GM23338 (cell line): ENCODE measurements around the gene ACTR1A. TPM values are rescaled to one million over a fixed set of nuclear protein-coding genes. Genes with fewer than 3 reads are reported as not detected.

Source experiments
- ATAC-seq: fragments of 200-7000 bp; cut with Tn5 transposase; 3 replicates; pipeline ENCODE4 v1.9.1; 2020
- DNase-seq: peaks from one replicate; pipeline ENCODE4 v3.0.0-alpha.2; 2015; ENCODE audit warnings: low spot score
- H2AFZ ChIP-seq: fragments of 200-600 bp; sonication (generic); 2 replicates; pipeline ENCODE4 v1.8.0; 2016; ENCODE audit warnings: antibody characterized with exemption, mild to moderate bottlenecking, moderate library complexity
- H3F3A ChIP-seq: fragments of 200-600 bp; sonication (generic); replicated peaks from 2 replicates; pipeline ENCODE4 v1.8.0; 2017; ENCODE audit warnings: antibody characterized with exemption, mixed run types, low read depth
- H3K27ac ChIP-seq: fragments of 200-600 bp; sonication (generic); 2 replicates; pipeline ENCODE4 v1.6.1; 2016; ENCODE audit warnings: low read depth
- H3K27me3 ChIP-seq: fragments of 200-600 bp; sonication (generic); 2 replicates; pipeline ENCODE4 v1.8.0; 2016; ENCODE audit warnings: mild to moderate bottlenecking, mixed run types, moderate library complexity; ENCODE audit not compliant: insufficient read depth
- H3K36me3 ChIP-seq: fragments of 200-600 bp; sonication (generic); 2 replicates; pipeline ENCODE4 v1.8.0; 2016; ENCODE audit warnings: mild to moderate bottlenecking; ENCODE audit not compliant: insufficient read depth
- H3K4me1 ChIP-seq: fragments of 200-600 bp; sonication (generic); 2 replicates; pipeline ENCODE4 v1.8.0; 2016; ENCODE audit warnings: mild to moderate bottlenecking, moderate library complexity; ENCODE audit not compliant: insufficient read depth
- H3K4me2 ChIP-seq: fragments of 200-600 bp; sonication (generic); 2 replicates; pipeline ENCODE4 v1.7.1; 2017; ENCODE audit warnings: mixed run types
- H3K4me3 ChIP-seq: fragments of 200-600 bp; sonication (generic); 2 replicates; pipeline ENCODE4 v1.6.1; 2016; ENCODE audit warnings: mixed run types
- H3K79me2 ChIP-seq: fragments of 200-600 bp; sonication (generic); replicated peaks from 2 replicates; pipeline ENCODE4 v1.8.0; 2017; ENCODE audit warnings: mild to moderate bottlenecking; ENCODE audit not compliant: insufficient read depth
- H3K9me2 ChIP-seq: fragments of 200-600 bp; sonication (generic); 2 replicates; pipeline ENCODE4 v1.8.0; 2017; ENCODE audit not compliant: insufficient read depth
- H4K20me1 ChIP-seq: fragments of 200-600 bp; sonication (generic); replicated peaks from 2 replicates; pipeline ENCODE4 v1.8.0; 2017; ENCODE audit warnings: mild to moderate bottlenecking; ENCODE audit not compliant: insufficient read depth
- H3K27ac Mint-ChIP-seq: 2 replicates; pipeline ENCODE4 v1.8.0; 2020; ENCODE audit warnings: inconsistent platforms, mild to moderate bottlenecking, moderate library complexity, mixed read lengths
- H3K27me3 Mint-ChIP-seq: 3 replicates; pipeline ENCODE4 v1.8.0; 2022; ENCODE audit warnings: low read depth, mild to moderate bottlenecking, moderate library complexity, mixed read lengths, inconsistent platforms; ENCODE audit not compliant: insufficient read depth, poor library complexity
- H3K36me3 Mint-ChIP-seq: 3 replicates; pipeline ENCODE4 v1.8.0; 2021; ENCODE audit warnings: low read depth, mild to moderate bottlenecking, inconsistent platforms, moderate library complexity, mixed read lengths
- H3K4me1 Mint-ChIP-seq: 3 replicates; pipeline ENCODE4 v1.8.0; 2020; ENCODE audit warnings: mild to moderate bottlenecking, inconsistent platforms, mixed read lengths
- H3K4me3 Mint-ChIP-seq: 3 replicates; pipeline ENCODE4 v1.8.0; 2021; ENCODE audit warnings: moderate library complexity, mild to moderate bottlenecking, inconsistent platforms, mixed read lengths
- H3K9me3 Mint-ChIP-seq: 3 replicates; pipeline ENCODE4 v1.8.0; 2020; ENCODE audit warnings: moderate library complexity, mild to moderate bottlenecking, inconsistent platforms, mixed read lengths
- CREB1 ChIP-seq: fragments of 250-450 bp; sonication (Bioruptor Pico); IDR thresholded peaks from 2 replicates; pipeline ENCODE4 v1.5.0; 2020; ENCODE audit warnings: low read depth, mild to moderate bottlenecking, moderate library complexity
- EZH2 ChIP-seq: fragments of 200-600 bp; sonication (generic); IDR thresholded peaks from one replicate; pipeline ENCODE4 v1.8.0; 2017; ENCODE audit warnings: antibody characterized with exemption, mild to moderate bottlenecking, low read depth; ENCODE audit not compliant: unreplicated experiment
- EZH2phosphoT487 ChIP-seq: fragments of 200-600 bp; sonication (generic); IDR thresholded peaks from one replicate; pipeline ENCODE4 v1.8.1; 2018; ENCODE audit warnings: antibody characterized with exemption; ENCODE audit not compliant: unreplicated experiment
- JUNB ChIP-seq: IDR thresholded peaks from one replicate; pipeline ENCODE4 v1.6.1; 2016; ENCODE audit warnings: antibody characterized with exemption; ENCODE audit not compliant: unreplicated experiment
- NANOG ChIP-seq: IDR thresholded peaks from 2 replicates; pipeline ENCODE4 v1.6.1; 2016; ENCODE audit warnings: antibody characterized with exemption, borderline replicate concordance
- POLR2AphosphoS5 ChIP-seq: IDR thresholded peaks from 2 replicates; pipeline ENCODE4 v1.6.1; 2016; ENCODE audit warnings: antibody characterized with exemption, low read depth
- STAT1 ChIP-seq: IDR thresholded peaks from one replicate; pipeline ENCODE4 v1.6.1; 2016; ENCODE audit warnings: antibody characterized with exemption; ENCODE audit not compliant: unreplicated experiment
- ZNF114 ChIP-seq: fragments of 250-450 bp; sonication (Bioruptor Pico); IDR thresholded peaks from 2 replicates; pipeline ENCODE4 v1.5.0; 2020; ENCODE audit warnings: mild to moderate bottlenecking, moderate library complexity
- ZNF331 ChIP-seq: fragments of 250-450 bp; sonication (Bioruptor Pico); IDR thresholded peaks from 2 replicates; pipeline ENCODE4 v1.5.0; 2020; ENCODE audit warnings: low read depth, mild to moderate bottlenecking, moderate library complexity
- polyA plus RNA-seq: library from polyadenylated mRNA; unstranded; fragments of >200 nt; fragmentation: Nextera tagmentation; extraction: Ambion mirVana; gene quantifications from 2 replicates; pipeline ENCODE4 v1.2.1, GENCODE V29; 2016
- total RNA-seq: library from RNA; depleted of rRNA; stranded (reverse); fragments of >200 nt; shearing (Covaris generic); gene quantifications from 2 replicates; pipeline ENCODE4 v1.2.3, GENCODE V29; 2014
- TF ChIP-seq, protein P1 (sequence below): fragments of 250-450 bp; sonication (Bioruptor Pico); IDR thresholded peaks from 2 replicates; pipeline ENCODE4 v1.5.0; 2020; ENCODE audit warnings: mild to moderate bottlenecking, moderate library complexity
- TF ChIP-seq, protein P2 (sequence below): IDR thresholded peaks from one replicate; pipeline ENCODE4 v1.6.1; 2018; ENCODE audit warnings: antibody characterized with exemption; ENCODE audit not compliant: unreplicated experiment
- TF ChIP-seq, protein P3 (sequence below), 2 experiments: fragments of 200-600 bp in 1 of 2; sonication (generic) in 1 of 2; conservative IDR thresholded peaks; 2 replicates each; pipeline versions ENCODE4 v1.5.1 to v1.6.1; 2016 to 2017; ENCODE audit warnings: antibody characterized with exemption in 2 of 2, low read depth in 2 of 2, mild to moderate bottlenecking in 2 of 2, moderate library complexity in 1 of 2
- TF ChIP-seq, protein P4 (sequence below): IDR thresholded peaks from 2 replicates; pipeline ENCODE4 v1.6.1; 2016; ENCODE audit warnings: antibody characterized with exemption

The ACTR1A gene
- total and polyA plus RNA-seq, 2 experiments from 2014 or later: 39.4 to 101 TPM

DNA sequence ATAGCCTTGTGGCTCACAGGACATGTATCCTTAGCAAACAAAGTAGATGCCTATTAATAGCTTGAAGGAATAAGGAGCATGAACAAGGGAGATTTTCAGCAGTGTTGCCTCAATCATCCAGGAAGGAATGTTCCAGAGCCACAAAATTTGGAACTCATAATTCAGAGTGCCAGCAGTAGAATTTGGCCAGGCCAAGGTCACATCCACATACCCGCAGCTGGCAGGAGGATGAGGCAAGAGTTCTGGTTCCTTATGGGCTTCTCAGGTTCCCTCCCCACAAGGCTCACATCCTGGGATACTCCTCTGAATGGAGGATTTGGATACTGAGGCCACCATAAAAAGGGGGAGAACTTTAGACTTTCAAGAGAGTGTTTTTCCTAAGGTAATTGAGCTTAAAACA lies 47.0 kb upstream of the ACTR1A start:
- Mint-ChIP-seq H3K27me3 (no peaks in the 10 kb centered on the region), H3K27ac (no peak overlapping the region), H3K4me1 (no peaks in the 10 kb centered on the region; the same call in 2 of the 3 replicates), H3K4me3 (no peak overlapping the region), H3K36me3 (peaks cover 10% of the 10 kb centered on the region; the same call in 2 of the 3 replicates), H3K9me3 (no peaks in the 10 kb centered on the region)
- ATAC-seq (no peak), DNase-seq (no peak)
- no peak overlapping the region for H2AFZ ChIP-seq
- TF ChIP-seq, protein P1, sequence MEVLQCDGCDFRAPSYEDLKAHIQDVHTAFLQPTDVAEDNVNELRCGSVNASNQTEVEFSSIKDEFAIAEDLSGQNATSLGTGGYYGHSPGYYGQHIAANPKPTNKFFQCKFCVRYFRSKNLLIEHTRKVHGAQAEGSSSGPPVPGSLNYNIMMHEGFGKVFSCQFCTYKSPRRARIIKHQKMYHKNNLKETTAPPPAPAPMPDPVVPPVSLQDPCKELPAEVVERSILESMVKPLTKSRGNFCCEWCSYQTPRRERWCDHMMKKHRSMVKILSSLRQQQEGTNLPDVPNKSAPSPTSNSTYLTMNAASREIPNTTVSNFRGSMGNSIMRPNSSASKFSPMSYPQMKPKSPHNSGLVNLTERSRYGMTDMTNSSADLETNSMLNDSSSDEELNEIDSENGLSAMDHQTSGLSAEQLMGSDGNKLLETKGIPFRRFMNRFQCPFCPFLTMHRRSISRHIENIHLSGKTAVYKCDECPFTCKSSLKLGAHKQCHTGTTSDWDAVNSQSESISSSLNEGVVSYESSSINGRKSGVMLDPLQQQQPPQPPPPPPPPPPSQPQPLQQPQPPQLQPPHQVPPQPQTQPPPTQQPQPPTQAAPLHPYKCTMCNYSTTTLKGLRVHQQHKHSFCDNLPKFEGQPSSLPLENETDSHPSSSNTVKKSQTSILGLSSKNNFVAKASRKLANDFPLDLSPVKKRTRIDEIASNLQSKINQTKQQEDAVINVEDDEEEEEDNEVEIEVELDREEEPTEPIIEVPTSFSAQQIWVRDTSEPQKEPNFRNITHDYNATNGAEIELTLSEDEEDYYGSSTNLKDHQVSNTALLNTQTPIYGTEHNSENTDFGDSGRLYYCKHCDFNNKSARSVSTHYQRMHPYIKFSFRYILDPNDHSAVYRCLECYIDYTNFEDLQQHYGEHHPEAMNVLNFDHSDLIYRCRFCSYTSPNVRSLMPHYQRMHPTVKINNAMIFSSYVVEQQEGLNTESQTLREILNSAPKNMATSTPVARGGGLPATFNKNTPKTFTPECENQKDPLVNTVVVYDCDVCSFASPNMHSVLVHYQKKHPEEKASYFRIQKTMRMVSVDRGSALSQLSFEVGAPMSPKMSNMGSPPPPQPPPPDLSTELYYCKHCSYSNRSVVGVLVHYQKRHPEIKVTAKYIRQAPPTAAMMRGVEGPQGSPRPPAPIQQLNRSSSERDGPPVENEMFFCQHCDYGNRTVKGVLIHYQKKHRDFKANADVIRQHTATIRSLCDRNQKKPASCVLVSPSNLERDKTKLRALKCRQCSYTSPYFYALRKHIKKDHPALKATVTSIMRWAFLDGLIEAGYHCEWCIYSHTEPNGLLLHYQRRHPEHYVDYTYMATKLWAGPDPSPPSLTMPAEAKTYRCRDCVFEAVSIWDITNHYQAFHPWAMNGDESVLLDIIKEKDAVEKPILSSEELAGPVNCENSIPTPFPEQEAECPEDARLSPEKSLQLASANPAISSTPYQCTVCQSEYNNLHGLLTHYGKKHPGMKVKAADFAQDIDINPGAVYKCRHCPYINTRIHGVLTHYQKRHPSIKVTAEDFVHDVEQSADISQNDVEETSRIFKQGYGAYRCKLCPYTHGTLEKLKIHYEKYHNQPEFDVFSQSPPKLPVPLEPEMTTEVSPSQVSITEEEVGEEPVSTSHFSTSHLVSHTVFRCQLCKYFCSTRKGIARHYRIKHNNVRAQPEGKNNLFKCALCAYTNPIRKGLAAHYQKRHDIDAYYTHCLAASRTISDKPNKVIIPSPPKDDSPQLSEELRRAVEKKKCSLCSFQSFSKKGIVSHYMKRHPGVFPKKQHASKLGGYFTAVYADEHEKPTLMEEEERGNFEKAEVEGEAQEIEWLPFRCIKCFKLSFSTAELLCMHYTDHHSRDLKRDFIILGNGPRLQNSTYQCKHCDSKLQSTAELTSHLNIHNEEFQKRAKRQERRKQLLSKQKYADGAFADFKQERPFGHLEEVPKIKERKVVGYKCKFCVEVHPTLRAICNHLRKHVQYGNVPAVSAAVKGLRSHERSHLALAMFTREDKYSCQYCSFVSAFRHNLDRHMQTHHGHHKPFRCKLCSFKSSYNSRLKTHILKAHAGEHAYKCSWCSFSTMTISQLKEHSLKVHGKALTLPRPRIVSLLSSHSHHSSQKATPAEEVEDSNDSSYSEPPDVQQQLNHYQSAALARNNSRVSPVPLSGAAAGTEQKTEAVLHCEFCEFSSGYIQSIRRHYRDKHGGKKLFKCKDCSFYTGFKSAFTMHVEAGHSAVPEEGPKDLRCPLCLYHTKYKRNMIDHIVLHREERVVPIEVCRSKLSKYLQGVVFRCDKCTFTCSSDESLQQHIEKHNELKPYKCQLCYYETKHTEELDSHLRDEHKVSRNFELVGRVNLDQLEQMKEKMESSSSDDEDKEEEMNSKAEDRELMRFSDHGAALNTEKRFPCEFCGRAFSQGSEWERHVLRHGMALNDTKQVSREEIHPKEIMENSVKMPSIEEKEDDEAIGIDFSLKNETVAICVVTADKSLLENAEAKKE (CRISPR knock-in tag): no peak
- TF ChIP-seq EZH2phosphoT487 (no peak), NANOG (no peak), CREB1 (no peak), STAT1 (no peak), JUNB (no peak), ZNF114 (CRISPR knock-in tag) (no peak), EZH2 (no peak), ZNF331 (CRISPR knock-in tag) (no peak), POLR2AphosphoS5 (no peak)
- TF ChIP-seq, protein P2, sequence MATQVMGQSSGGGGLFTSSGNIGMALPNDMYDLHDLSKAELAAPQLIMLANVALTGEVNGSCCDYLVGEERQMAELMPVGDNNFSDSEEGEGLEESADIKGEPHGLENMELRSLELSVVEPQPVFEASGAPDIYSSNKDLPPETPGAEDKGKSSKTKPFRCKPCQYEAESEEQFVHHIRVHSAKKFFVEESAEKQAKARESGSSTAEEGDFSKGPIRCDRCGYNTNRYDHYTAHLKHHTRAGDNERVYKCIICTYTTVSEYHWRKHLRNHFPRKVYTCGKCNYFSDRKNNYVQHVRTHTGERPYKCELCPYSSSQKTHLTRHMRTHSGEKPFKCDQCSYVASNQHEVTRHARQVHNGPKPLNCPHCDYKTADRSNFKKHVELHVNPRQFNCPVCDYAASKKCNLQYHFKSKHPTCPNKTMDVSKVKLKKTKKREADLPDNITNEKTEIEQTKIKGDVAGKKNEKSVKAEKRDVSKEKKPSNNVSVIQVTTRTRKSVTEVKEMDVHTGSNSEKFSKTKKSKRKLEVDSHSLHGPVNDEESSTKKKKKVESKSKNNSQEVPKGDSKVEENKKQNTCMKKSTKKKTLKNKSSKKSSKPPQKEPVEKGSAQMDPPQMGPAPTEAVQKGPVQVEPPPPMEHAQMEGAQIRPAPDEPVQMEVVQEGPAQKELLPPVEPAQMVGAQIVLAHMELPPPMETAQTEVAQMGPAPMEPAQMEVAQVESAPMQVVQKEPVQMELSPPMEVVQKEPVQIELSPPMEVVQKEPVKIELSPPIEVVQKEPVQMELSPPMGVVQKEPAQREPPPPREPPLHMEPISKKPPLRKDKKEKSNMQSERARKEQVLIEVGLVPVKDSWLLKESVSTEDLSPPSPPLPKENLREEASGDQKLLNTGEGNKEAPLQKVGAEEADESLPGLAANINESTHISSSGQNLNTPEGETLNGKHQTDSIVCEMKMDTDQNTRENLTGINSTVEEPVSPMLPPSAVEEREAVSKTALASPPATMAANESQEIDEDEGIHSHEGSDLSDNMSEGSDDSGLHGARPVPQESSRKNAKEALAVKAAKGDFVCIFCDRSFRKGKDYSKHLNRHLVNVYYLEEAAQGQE: no peak
- TF ChIP-seq, protein P3, sequence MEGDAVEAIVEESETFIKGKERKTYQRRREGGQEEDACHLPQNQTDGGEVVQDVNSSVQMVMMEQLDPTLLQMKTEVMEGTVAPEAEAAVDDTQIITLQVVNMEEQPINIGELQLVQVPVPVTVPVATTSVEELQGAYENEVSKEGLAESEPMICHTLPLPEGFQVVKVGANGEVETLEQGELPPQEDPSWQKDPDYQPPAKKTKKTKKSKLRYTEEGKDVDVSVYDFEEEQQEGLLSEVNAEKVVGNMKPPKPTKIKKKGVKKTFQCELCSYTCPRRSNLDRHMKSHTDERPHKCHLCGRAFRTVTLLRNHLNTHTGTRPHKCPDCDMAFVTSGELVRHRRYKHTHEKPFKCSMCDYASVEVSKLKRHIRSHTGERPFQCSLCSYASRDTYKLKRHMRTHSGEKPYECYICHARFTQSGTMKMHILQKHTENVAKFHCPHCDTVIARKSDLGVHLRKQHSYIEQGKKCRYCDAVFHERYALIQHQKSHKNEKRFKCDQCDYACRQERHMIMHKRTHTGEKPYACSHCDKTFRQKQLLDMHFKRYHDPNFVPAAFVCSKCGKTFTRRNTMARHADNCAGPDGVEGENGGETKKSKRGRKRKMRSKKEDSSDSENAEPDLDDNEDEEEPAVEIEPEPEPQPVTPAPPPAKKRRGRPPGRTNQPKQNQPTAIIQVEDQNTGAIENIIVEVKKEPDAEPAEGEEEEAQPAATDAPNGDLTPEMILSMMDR (conservative IDR thresholded peaks at IDR 0.05; ENCODE audit: low read depth in 2 of 2): no peak
- TF ChIP-seq, protein P4, sequence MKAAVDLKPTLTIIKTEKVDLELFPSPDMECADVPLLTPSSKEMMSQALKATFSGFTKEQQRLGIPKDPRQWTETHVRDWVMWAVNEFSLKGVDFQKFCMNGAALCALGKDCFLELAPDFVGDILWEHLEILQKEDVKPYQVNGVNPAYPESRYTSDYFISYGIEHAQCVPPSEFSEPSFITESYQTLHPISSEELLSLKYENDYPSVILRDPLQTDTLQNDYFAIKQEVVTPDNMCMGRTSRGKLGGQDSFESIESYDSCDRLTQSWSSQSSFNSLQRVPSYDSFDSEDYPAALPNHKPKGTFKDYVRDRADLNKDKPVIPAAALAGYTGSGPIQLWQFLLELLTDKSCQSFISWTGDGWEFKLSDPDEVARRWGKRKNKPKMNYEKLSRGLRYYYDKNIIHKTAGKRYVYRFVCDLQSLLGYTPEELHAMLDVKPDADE: no peak
- no peaks in the 10 kb centered on the region for H3K36me3 ChIP-seq
- no peaks in the 10 kb centered on the region; the same call in 1 of the 2 replicates for H4K20me1 ChIP-seq
- no peaks in the 10 kb centered on the region for H3K9me2 ChIP-seq
- no peak overlapping the region for H3K4me3 ChIP-seq
- no peak overlapping the region for H3K4me2 ChIP-seq
- H3K27me3 ChIP-seq: no peaks in the 10 kb centered on the region
- no peaks in the 10 kb centered on the region for H3K4me1 ChIP-seq
- H3K27ac ChIP-seq: no peak overlapping the region
- no peaks in the 10 kb centered on the region for H3F3A ChIP-seq
- H3K79me2 ChIP-seq: no peaks in the 10 kb centered on the region
